MM.1S (cell line): ENCODE data around the gene MAN1C1.

Experiments used
- EZH2phosphoT487 ChIP-seq: fragments of 300-600 bp; sonication (generic); IDR thresholded peaks from 2 replicates; pipeline ENCODE4 v1.6.1; 2018; ENCODE audit warnings: antibody characterized with exemption, low read length
- TF ChIP-seq, protein P1 (sequence below): fragments of 300-600 bp; sonication (generic); IDR thresholded peaks from 2 replicates; pipeline ENCODE4 v1.5.1; 2016; ENCODE audit warnings: antibody characterized with exemption, low read length, mixed read lengths

DNA sequence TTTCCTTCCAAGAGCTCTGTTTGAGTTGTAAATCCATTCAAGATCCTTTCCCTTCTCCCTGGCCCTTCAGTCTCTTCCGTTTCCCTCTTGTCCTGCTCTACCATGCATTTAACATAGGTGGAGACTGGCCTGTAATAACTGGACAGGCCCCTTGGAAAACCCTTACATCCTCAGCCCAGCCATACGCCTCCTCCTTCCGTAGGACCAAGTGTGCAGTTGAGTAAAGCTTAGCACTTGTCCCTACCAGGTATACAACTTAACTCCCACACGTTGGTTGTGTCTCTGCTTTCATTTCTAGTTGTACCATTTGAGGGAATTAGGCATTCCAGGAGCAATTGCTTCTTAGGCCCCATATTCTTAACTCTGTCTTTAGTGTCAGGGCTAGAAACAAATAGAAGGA lies 6.4 kb downstream of the MAN1C1 start:
- TF ChIP-seq, protein P1, sequence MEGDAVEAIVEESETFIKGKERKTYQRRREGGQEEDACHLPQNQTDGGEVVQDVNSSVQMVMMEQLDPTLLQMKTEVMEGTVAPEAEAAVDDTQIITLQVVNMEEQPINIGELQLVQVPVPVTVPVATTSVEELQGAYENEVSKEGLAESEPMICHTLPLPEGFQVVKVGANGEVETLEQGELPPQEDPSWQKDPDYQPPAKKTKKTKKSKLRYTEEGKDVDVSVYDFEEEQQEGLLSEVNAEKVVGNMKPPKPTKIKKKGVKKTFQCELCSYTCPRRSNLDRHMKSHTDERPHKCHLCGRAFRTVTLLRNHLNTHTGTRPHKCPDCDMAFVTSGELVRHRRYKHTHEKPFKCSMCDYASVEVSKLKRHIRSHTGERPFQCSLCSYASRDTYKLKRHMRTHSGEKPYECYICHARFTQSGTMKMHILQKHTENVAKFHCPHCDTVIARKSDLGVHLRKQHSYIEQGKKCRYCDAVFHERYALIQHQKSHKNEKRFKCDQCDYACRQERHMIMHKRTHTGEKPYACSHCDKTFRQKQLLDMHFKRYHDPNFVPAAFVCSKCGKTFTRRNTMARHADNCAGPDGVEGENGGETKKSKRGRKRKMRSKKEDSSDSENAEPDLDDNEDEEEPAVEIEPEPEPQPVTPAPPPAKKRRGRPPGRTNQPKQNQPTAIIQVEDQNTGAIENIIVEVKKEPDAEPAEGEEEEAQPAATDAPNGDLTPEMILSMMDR = no peak
- TF ChIP-seq EZH2phosphoT487 = no peak
